Measurements from ENCODE around the gene SERPINB4. TPM values are rescaled to one million over a fixed set of nuclear protein-coding genes. Genes with fewer than 3 reads are reported as not detected.
"Not testable (repeated sequence)": the region's sequence is repeated elsewhere in the genome, so short reads cannot be mapped to it uniquely, and the experiment has no call there.

Gene SERPINB4
- not detected for total RNA-seq

- H3K4me3 Mint-ChIP-seq; H3K4me1 Mint-ChIP-seq (ENCODE audit: low read depth); H3K27ac Mint-ChIP-seq; H3K36me3 Mint-ChIP-seq (ENCODE audit: low read depth); DNase-seq; ATAC-seq; H3K9me3 Mint-ChIP-seq; POLR2A ChIA-PET; CTCF ChIA-PET; intact Hi-C loops (cut with micrococcal nuclease); H3K27me3 Mint-ChIP-seq: not testable (repeated sequence)
Measured at GRCh38 chr18:63644142-63644541, at the start of gene SERPINB4. Gene SERPINB4, minus strand, starts transcription at chr18:63644256. Its CDS starts 679 bp downstream, at chr18:63643577.

GRCh38 chr18:63689064-63689463 lies 45.0 kb upstream of the SERPINB4 start:
- Mint-ChIP-seq H3K4me3 (no peak overlapping the region), H3K27ac (no peak overlapping the region), H3K9me3 (peaks cover 11% of the 10 kb centered on the region), H3K36me3 (ENCODE audit: low read depth) (no peaks in the 10 kb centered on the region), H3K27me3 (peaks cover 1% of the 10 kb centered on the region), H3K4me1 (ENCODE audit: low read depth) (no peaks in the 10 kb centered on the region)
- DNase-seq = no peak
- CTCF ChIA-PET = no interaction called here
- POLR2A ChIA-PET = no interaction called here
- ATAC-seq = no peak
- intact Hi-C loops (cut with micrococcal nuclease) = no loop called here
- TF ChIP-seq CTCF (IDR thresholded peaks at IDR 0.05) = no peak

GRCh38 chr18:63686871-63687270 lies 42.8 kb upstream of the SERPINB4 start:
- ChIA-PET POLR2A (no interaction called here), CTCF (interaction anchor here (1.5 kb wide), 1 partner anchor 109 kb away, joined by 3 read pairs; no protein-coding TSS in a partner anchor)
- H3K9me3 Mint-ChIP-seq = peaks cover 9% of the 10 kb centered on the region
- H3K27me3 Mint-ChIP-seq = peaks cover 1% of the 10 kb centered on the region
- no peak for TF ChIP-seq CTCF (IDR thresholded peaks at IDR 0.05)
- no peak overlapping the region for H3K4me3 Mint-ChIP-seq
- no peaks in the 10 kb centered on the region for H3K4me1 Mint-ChIP-seq (ENCODE audit: low read depth)
- intact Hi-C loops (cut with micrococcal nuclease) = no loop called here
- DNase-seq (no peak), ATAC-seq (no peak)
- no peak overlapping the region for H3K27ac Mint-ChIP-seq
- no peaks in the 10 kb centered on the region for H3K36me3 Mint-ChIP-seq (ENCODE audit: low read depth)

GRCh38 chr18:63684718-63685117 lies 40.7 kb upstream of the SERPINB4 start:
- intact Hi-C loops (cut with micrococcal nuclease) = no loop called here
- ChIA-PET CTCF (interaction anchor here (0.8 kb wide), 1 partner anchor 167 kb away, joined by 3 read pairs; no protein-coding TSS in a partner anchor), POLR2A (no interaction called here)
- Mint-ChIP-seq H3K27ac (no peak overlapping the region), H3K4me3 (no peak overlapping the region), H3K4me1 (ENCODE audit: low read depth) (no peaks in the 10 kb centered on the region), H3K9me3 (peaks cover 5% of the 10 kb centered on the region), H3K27me3 (peaks cover 3% of the 10 kb centered on the region), H3K36me3 (ENCODE audit: low read depth) (no peaks in the 10 kb centered on the region)
- no peak for TF ChIP-seq CTCF (IDR thresholded peaks at IDR 0.05)
- no peak for DNase-seq
- ATAC-seq = no peak

- DNase-seq = no peak
- Mint-ChIP-seq H3K4me3 (no peak overlapping the region), H3K27ac (no peak overlapping the region), H3K4me1 (ENCODE audit: low read depth) (no peaks in the 10 kb centered on the region), H3K36me3 (ENCODE audit: low read depth) (no peaks in the 10 kb centered on the region), H3K9me3 (no peaks in the 10 kb centered on the region), H3K27me3 (peaks cover 3% of the 10 kb centered on the region)
- intact Hi-C loops (cut with micrococcal nuclease) = no loop called here
- TF ChIP-seq CTCF (IDR thresholded peaks at IDR 0.05) = no peak
- no peak for ATAC-seq
- CTCF ChIA-PET = no interaction called here
- POLR2A ChIA-PET = no interaction called here
Measured at GRCh38 chr18:63683890-63684289, 39.8 kb upstream of the SERPINB4 start.

- intact Hi-C loops (cut with micrococcal nuclease) = no loop called here
- H3K27me3 Mint-ChIP-seq = peaks cover 3% of the 10 kb centered on the region
- no peak for TF ChIP-seq CTCF (IDR thresholded peaks at IDR 0.05)
- no peak overlapping the region for H3K27ac Mint-ChIP-seq
- no peak for DNase-seq
- CTCF ChIA-PET = no interaction called here
- H3K4me1 Mint-ChIP-seq (ENCODE audit: low read depth) = no peaks in the 10 kb centered on the region
- no peaks in the 10 kb centered on the region for H3K9me3 Mint-ChIP-seq
- H3K4me3 Mint-ChIP-seq = no peak overlapping the region
- POLR2A ChIA-PET = no interaction called here
- no peak for ATAC-seq
- H3K36me3 Mint-ChIP-seq (ENCODE audit: low read depth) = no peaks in the 10 kb centered on the region
Measured at GRCh38 chr18:63683152-63683551, 39.1 kb upstream of the SERPINB4 start.

Measured in activated CD8-positive, alpha-beta T cell treated with anti-CD3 and anti-CD28 coated beads for 36 hours (primary cell).